Renal pelvis (tissue), 4 donors: ENCODE measurements around the gene MPZL2. TPM values are rescaled to one million over a fixed set of nuclear protein-coding genes. Genes with fewer than 3 reads are reported as not detected.

Experiments
- DNase-seq: peaks from one replicate; pipeline ENCODE4 v3.0.0-alpha.2; 2013
- polyA plus RNA-seq, 3 donors: library from polyadenylated mRNA; unstranded; fragments of 120-200 nt; gene quantifications; one replicate each; pipeline ENCODE4 v1.2.1, GENCODE V29; 2013; ENCODE audit not compliant: insufficient read length in 3 of 3

MPZL2 gene
- polyA plus RNA-seq, 3 donors, result 17.1 to 26.3 (median 25.6) TPM

DNA sequence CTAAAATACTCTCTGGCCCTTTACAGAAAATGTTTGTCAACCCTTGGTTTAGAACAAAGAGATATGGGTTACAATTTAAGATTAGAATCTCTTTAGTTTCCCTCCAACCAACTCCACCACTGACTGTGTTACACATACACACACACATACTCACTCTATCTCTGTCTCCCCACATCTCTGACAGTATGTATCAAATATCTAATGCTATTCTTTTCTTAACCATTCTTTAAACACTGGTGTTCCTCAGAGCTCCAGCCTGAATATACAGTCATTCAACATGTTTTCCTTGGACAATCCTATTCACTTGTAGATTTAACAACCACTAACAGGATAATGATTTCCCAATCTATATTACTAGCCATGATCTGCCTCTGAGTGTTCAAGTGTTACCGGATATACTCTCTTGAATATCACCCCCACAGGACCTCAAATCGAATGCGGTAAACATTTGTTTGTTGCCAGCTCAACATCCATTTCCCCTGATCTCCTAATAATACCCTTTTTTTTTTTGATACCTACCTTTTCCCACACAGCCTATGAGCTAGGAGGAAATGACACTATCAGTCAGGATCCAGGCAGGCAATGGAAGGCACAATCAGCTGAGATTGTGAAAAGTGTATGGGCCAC lies 18.0 kb downstream of the MPZL2 start:
- DNase-seq, result no peak

DNA sequence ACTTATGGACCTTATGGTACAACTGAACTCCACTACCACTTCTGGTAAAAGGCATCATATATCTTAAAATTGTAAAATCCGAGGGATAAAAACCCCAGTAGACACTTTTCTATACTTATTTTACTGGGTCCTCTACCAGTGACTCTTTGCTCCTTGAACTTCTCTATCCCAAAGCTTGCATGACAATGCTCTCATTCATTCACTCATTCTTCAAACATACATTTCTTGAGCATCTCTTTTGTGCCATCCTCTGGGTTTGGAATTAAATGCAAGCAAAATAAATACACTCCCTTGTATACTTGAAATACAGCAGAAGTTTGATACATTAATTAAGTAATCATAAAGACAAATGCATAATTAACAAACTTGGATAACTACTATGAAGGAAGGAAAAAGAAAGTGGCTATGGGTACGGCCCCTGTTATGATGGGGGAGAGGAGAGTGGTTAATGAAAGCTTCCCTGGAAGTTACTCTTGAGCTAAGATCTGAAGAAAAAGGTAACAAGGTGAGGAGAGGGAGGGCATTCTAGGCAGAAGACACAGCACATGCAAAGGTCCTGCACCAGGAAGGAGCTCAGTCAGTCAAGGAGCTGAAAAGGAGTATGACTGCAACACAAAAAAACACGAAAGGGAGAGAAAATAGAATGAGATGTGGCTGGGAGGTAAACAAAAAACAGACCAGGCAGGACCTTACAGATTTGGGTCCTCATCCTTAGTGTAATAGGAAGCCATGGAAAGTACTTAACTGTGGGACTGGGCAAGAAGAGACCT lies 19.9 kb downstream of the MPZL2 start:
- DNase-seq, result no peak

DNA sequence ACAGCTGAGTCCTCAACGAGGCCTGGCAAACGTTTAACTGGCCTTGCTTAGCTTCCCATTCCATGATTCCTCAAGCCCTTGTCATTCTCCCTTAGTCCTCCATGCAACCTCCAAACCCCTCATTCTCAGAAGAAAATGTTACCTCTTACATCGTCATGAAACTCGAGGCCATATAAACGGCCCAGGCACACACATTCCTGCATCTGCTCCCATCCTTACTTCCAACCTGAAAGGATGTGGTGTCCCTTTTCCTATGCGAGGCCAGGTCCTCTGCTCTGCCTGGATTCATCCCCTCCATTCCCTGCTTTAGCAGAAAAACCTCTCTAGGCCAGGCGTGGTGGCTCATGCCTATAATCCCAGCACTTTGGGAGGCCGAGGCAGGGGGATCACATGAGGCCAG lies 20.9 kb downstream of the MPZL2 start:
- no peak for DNase-seq

DNA sequence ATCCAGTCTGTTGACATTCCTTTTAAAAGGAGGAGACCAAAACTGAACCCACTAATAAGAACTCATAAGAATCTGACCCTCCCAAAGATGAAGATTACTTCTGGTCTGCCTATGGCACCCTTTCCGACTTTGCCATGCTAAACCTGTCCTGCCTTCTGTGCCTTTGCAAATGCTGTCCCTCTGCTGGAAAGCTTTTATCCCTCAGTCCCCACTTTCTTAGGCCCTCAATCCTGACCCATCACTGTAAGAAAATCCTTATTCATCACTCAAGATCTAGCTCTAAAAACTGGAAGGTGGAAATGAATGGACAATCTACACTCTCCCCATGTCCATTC lies 22.4 kb downstream of the MPZL2 start:
- DNase-seq, result no peak

DNA sequence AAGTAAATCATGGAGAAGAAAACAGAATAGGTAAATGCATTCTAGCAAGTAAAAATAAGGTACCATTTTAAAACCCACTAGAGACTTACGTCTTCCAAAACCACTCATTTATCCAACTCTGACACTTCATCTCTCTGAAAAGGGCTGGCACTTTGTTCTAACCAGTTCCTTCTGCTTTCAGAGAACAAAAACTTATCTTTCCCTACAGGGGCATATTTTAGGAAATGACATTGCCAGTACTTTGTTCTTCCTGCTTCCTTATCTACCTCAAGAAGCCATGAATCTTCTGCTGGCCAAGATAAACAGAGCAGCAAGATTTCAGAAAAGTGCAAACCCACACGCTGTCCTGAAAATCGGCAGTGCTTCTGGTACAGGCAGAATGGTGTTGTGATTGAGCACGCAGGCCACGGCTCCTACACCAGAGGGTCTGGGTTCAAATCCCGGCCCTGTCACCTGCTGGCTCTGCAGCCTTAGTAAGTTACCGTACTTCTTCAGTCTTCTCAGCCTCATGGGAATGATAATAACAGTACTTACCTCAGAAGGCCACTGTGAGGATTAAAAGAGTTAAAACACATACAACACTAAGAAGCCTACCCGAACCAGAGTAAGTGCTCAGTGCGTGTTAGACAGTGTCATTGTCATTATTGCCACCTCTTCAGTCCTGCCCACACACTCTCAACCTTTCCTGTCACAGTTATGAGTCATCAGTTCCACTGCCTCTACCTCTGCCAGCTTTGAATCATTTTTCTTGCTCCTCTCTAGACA lies 22.9 kb downstream of the MPZL2 start:
- DNase-seq, result no peak

DNA sequence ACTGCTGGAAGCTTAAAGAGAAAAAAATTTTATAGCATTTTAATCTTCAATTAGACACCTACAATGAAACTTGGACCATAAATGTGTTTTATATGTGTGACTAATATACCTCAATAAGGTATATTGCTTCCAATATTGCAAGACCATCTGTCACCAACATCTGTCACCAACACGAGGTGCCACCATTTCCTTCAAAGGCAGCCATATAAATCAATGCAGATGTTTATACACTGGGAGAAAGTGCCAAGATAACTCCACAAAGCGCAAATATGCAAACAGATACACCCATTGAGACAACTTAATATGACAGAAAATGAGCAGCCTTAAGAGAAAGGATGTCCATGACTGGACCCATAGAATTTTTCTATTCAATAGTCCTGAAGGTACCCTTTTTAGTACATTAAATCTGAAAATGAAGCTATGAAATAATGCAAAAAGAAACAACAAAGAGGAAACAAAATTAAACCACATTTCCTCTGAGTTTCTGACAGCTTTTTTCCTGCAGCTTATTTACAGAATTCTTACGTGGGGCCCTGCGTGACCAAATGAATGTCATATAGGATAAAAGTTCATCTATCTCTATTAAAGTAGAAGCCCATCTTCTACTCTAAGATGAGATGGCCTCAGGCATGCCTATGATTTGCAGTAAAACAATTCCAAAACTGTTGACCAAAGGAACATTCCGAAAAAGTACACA lies 24.4 kb downstream of the MPZL2 start:
- no peak for DNase-seq

DNA sequence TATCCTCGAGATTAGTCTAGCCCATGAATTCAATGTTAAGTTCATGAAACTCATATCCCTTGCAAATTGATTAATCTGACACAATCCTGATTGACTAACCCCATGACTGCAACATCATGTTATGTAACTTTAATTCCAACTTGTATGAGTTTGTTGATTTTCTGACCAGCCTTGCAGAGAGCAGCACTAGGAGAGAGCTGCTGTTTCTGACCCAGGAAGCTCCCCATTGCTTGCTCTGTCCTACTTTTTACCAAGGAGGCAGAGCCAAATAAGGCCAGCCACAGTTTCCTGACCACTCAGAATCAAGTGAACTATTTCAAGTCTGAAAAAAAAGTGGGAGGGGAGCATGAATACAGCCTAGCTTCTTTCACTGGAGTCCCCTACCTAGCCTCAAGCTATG lies 25.2 kb downstream of the MPZL2 start:
- DNase-seq, result no peak

DNA sequence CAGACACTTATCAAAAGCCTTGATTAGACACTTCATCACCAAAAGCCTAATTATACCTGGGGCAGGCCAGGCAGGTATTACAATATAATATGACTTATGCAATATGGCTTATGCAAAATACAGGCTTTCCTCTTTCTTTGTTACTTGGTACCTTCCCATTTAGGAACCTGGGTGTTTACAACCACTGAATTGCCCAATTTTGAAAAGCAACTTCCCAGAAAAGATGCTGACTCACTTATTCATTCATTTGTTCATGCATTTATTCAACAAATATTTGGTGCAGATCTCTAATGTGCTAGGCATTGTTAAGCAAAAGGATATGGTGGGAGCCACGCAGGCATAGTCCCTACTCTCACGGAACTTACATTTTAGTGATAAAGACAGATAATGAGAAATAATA lies 25.7 kb downstream of the MPZL2 start:
- DNase-seq, result no peak

DNA sequence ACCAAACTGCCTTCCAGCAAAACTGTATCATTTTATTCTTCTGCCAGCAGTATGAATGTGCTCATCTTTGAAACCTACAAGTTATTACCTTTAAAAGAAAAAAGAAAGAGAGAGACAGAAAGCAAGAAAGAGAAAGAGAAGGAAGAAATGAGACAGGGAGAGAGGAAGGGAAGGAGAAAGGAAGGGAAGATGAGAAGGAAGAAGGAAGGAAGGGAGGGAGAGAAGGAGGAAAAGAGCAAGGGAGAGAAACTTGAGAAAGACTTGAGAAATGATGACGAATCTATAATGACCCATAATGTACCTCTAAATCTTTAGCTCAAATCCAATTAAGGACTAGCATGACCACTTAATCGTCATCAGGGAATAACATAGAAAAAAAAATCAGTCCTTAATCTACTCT lies 27.9 kb downstream of the MPZL2 start:
- no peak for DNase-seq

DNA sequence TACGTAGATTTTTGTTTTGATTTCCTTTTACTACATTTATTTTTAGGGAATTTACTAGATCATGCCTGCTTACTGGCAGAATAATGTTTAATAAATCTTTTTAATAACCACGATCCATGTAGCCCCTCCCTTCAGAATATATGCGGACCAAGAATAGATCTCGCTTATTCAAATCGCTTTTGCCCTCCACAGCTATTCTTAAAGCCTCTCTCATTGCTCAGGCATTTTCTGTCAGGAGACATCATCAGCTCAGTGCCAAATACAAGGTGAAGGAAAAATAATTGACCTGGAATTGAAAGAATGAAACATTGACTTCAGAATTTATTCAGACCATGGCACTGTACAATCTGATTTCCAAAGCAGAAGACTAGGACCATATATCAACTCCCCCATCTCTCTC lies 29.3 kb downstream of the MPZL2 start:
- DNase-seq, result no peak

DNA sequence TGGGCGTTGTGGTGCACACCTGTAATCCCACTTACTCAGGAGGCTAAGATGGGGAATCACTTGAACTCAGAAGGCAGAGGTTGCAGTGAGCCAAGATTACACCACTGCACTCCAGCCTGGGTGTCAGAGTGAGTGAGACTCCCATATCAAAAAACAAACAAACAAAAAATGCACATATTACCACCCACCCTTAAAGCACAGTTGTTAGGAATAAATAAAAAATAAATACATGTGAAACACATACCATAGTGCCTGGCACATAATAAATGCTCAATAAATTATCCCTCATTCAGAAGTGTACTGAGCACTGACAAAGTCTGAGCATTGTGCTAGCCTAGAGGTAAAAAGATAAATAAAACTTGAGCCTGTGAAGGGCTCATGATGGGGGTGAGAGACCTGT lies 30.2 kb downstream of the MPZL2 start:
- DNase-seq, result no peak

DNA sequence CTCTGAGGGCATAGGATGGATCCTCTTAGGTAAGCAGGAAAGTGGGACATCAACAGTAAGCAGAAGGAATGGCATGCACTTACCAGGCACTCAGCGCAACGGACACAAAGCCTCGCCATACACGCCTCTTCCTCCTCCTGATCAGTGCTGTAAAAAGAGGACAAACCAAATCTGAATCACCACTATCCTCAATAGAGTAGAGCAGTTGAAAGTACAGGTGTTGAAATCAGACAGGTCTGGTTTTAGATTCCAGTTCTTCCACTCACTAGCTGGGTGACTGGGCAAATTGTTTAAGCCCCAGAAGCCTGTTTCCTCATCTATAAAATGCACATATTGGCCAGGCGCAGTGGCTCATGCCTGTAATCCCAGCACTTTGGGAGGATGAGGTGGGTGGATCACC lies 30.7 kb downstream of the MPZL2 start:
- no peak for DNase-seq

DNA sequence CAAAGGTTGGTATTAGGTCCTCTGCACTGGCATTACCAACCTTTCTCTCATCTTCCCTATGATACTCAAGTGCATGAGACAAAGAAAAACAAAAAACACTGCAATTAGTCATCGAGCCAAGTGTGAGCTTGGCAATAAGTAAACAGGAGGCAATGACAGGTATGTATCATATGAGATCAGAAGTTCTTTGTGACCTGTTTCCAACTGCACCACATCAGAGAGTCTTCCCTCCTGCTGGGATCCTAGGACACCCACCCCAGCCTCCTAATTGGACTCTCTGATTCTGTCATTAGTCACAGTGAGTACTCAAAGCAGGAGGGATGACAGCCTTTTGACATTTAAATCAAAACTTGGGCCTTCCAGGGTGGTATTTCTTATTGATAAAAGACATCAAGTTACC lies 31.4 kb downstream of the MPZL2 start:
- DNase-seq, result no peak

DNA sequence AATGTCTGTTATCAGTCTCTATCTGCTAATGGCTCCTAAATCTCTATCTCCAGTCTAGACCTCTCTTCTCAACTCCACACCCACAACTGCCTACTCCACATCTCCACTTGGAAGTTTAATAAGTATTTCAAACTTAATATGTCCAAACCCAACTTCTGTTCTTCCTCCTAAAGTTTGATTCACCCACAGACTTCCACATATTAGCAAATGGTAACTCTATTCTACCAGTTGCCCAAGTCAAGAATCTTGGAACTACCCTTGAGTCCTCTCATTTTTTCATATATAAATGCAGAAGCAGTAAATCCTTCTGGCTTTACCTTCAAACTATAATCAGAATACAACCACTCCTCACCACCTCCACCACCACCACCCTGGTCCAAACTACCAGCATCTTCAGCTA lies 32.6 kb downstream of the MPZL2 start:
- DNase-seq, result no peak

DNA sequence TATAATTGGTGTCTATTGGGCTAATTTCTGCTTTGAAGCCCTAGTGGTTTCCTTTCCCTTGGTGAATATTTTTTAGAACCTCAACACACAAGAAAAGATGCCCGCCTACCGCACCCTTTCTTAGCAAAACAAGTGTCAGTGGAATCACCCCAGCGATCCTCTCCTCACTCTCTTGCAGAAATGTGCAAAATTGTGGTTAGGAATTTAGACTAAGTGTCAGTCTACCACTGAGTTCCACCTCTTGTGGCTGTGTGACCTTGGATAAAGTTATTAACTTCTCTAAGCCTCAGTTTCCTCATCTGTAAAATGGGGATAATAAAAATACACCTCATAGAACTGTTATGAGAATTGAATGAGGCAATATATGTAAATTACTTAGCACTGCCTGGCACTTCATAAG lies 34.0 kb downstream of the MPZL2 start:
- DNase-seq, result no peak

DNA sequence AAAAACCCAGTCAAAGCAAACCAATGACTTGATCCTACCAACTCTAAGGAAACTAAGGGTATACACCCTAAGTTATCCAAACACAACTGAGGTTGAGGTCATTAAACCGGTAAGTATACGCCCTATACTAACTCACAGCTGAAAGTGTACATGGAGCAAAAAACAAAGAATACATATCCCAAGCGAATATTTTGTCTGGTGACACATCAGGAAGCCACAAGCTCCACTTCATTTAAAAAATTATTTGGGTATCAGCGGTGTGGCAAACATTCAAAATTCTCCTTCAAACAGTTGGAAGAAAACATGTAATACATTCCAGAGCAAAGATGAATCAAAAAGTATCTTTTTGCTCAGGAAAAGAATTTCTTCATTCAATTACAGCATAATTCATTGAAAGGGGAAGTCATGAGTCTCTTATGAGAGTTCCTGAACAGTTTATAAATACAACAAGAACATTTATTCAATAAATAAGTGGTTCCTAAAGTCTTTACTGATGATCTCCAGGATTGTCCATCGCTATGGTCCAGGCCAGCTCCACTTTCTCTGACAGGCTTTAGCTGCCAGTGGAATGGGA lies 34.7 kb downstream of the MPZL2 start:
- no peak for DNase-seq

DNA sequence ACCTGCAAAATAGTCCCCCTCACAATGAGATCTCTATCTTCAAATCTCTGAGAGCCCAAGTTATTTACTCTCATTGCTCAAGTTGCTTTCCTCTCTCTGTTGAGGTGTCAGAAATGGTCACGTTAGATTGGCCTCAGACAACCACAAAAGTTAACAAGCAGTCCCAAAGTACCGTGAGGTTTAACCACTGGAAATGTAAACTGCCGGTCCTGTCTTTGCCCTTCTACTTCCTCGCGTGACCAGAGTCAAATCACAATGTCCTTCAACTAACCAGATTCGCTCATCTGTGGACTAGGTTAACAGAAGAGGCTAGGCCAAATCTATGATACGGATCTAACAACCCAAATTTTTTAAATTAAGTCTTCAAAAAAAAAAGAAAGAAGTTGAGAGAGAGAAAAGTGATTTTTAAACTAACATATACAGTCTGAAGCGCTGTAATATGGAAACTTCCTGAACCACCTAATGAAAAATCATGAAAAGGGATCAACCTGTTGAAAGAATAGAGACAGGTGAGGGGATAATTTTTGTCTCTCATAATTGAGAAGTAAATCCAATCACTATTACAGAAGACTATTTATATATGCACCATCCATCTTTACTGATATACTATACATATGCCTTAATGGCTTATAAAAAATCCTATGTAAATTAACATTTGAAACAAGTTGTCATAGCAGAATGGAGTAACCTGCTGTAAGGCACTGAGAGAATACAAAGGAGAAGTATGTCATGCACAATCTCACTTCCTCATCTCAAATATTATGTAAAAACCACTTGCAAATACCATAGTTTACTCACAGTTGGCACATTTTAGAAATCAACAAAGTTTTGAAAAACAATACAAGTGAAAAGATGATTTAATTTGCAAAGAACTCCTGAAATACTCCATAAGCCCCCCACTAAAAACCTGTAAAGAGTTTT lies 36.0 kb downstream of the MPZL2 start:
- no peak for DNase-seq

DNA sequence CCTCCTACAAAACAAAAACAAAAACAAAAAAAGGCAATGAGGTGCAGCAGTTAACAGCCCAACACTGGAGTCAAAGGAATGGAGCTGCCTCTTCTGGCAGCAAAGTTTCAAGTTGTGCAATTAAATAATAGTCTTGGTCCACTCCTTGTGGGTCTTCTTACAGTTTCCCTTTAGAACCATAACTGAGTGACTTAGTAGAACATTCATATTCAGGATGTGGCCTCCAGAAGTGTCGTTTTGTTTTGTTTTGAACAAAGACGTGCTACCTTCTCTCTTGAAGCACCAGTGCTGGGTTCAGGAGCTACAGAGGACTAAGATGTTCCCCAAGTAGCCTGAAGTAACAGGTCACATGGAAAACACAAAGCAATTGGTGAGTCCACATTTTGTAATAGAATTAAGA lies 37.3 kb downstream of the MPZL2 start:
- DNase-seq, result no peak

DNA sequence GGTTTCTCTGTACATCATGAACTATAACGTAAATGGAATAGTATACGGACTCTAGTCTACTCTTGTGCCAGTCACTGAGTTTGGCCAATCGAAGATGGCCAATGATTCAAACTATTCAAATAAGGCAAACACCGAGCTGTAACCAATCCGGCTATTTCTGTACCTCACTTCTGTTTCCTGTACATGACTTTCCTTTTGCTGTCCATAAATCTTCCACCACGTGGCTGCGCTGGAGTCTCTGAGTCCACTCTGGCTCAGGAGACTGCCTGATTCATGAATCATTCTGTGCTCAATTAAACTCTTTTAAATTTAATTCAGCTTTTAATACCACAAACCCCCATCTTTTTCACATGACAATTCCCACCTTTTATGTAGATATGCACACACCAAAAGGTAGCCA lies 37.8 kb downstream of the MPZL2 start:
- DNase-seq, result no peak

DNA sequence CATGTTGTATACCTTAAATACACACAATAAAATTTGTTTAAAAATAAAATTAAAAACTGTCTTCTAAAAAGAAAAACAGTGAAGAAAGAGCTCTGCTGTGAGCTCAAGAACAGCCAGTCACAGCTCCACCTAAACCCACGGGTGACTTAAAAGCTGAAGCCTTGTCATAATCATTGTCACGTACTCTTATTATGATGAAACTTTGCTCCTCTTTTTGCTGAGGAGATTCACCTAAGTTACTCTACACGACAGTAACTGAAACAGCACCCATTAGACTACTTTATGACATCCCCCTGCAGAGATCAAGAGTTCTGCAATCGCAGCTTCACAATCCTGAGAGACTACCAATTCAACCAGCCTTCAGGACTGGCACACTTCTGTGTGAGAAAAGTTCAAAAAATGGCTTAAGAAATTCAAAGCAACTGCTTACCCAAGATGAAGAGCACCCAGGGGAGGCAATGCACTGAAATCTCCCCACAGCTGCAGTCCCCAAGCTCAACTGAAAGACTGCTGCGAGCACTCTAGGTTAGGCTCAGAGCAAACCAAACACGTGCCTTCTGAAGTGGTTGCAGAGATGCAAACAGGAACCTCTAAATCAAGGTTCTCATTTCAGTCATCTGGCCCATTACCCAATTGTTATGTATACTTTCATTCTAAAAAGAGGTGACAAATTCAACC lies 39.4 kb downstream of the MPZL2 start, which contains the start of gene JAML:
JAML (minus strand) TSS at position 501 of the 678 bp plus-strand sequence. CDS start 10,145 bp downstream, outside the sequence.
- DNase-seq, result no peak
